ENCODE measurements around the gene ADAM22.

ADAM22 gene

GRCh38 chr7:87968021-87968420, 34.0 kb downstream of the ADAM22 start:
- Histone ChIP-seq H3K9me3 (ENCODE audit: control insufficient read depth, insufficient read depth, low read length) (no peaks in the 10 kb centered on the region), H3K36me3 (ENCODE audit: control insufficient read depth, insufficient read depth, low read length) (no peaks in the 10 kb centered on the region), H3K4me1 (ENCODE audit: control insufficient read depth, insufficient read depth, low read length) (no peaks in the 10 kb centered on the region), H3K9ac (ENCODE audit: low read depth, low read length) (no peak overlapping the region), H3K4me3 (ENCODE audit: low read depth, low read length) (no peak overlapping the region), H3K27me3 (ENCODE audit: control insufficient read depth, insufficient read depth, low read length) (no peaks in the 10 kb centered on the region)

- no peaks in the 10 kb centered on the region for H3K27me3 ChIP-seq (ENCODE audit: control insufficient read depth, insufficient read depth, low read length)
- H3K4me3 ChIP-seq (ENCODE audit: low read depth, low read length) = no peak overlapping the region
- H3K9ac ChIP-seq (ENCODE audit: low read depth, low read length) = no peak overlapping the region
- no peaks in the 10 kb centered on the region for H3K36me3 ChIP-seq (ENCODE audit: control insufficient read depth, insufficient read depth, low read length)
- H3K4me1 ChIP-seq (ENCODE audit: control insufficient read depth, insufficient read depth, low read length) = no peaks in the 10 kb centered on the region
- H3K9me3 ChIP-seq (ENCODE audit: control insufficient read depth, insufficient read depth, low read length) = no peaks in the 10 kb centered on the region
Measured at GRCh38 chr7:87982116-87982515, 48.1 kb downstream of the ADAM22 start.

GRCh38 chr7:87984088-87984487, 50.0 kb downstream of the ADAM22 start:
- Histone ChIP-seq H3K4me3 (ENCODE audit: low read depth, low read length) (no peak overlapping the region), H3K27me3 (ENCODE audit: control insufficient read depth, insufficient read depth, low read length) (no peaks in the 10 kb centered on the region), H3K4me1 (ENCODE audit: control insufficient read depth, insufficient read depth, low read length) (no peaks in the 10 kb centered on the region)

DNA sequence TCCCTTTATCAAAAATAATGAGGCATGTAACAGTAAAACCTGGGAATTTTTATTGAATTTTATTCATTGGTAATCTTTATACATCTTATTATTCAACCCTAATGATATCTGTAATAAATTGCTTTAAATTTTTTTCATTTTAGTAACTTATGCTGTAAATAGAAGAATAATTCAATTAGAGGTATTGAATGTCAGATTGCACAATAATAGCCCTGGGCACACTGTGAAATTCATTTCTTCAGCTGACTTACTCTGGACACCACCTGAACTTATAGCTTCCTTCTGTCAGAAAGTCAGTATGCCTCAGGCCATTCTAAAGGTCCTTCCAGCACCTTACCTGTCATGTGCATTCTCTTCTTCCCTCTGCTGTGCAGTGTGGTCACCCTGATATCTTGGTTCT, 59.2 kb downstream of the ADAM22 start:
- H3K36me3 ChIP-seq (ENCODE audit: control insufficient read depth, insufficient read depth, low read length) = no peaks in the 10 kb centered on the region
- H3K9ac ChIP-seq (ENCODE audit: low read depth, low read length) = no peak overlapping the region
- H3K4me1 ChIP-seq (ENCODE audit: control insufficient read depth, insufficient read depth, low read length) = no peaks in the 10 kb centered on the region
- no peak overlapping the region for H3K4me3 ChIP-seq (ENCODE audit: low read depth, low read length)
- no peaks in the 10 kb centered on the region for H3K27me3 ChIP-seq (ENCODE audit: control insufficient read depth, insufficient read depth, low read length)
- no peaks in the 10 kb centered on the region for H3K9me3 ChIP-seq (ENCODE audit: control insufficient read depth, insufficient read depth, low read length)

More at GRCh38 chr7:87984088-87984487, 50.0 kb downstream of the ADAM22 start:
- Histone ChIP-seq H3K36me3 (ENCODE audit: control insufficient read depth, insufficient read depth, low read length) (no peaks in the 10 kb centered on the region), H3K9me3 (ENCODE audit: control insufficient read depth, insufficient read depth, low read length) (no peaks in the 10 kb centered on the region), H3K9ac (ENCODE audit: low read depth, low read length) (no peak overlapping the region)

DNA sequence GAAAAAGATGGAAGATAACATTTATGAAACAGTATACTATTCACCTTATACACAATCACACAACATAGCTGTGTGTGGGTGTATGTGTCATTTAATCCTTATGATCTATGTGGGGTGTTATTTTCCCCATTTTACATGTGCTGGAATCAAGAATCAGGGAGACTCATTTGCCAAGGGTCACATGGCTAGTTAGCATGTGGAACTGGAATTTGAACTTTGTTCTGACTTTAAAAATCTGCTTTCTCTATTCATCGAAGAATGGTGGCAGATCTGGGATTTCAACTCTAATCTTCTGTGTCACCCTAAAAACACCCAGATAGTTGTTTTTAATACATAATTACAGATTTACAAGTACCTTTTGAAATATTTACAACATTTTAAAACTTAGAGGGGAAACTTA, 65.2 kb downstream of the ADAM22 start:
- Histone ChIP-seq H3K4me3 (ENCODE audit: low read depth, low read length) (no peak overlapping the region), H3K9ac (ENCODE audit: low read depth, low read length) (no peak overlapping the region), H3K27me3 (ENCODE audit: control insufficient read depth, insufficient read depth, low read length) (no peaks in the 10 kb centered on the region), H3K36me3 (ENCODE audit: control insufficient read depth, insufficient read depth, low read length) (no peaks in the 10 kb centered on the region), H3K9me3 (ENCODE audit: control insufficient read depth, insufficient read depth, low read length) (no peaks in the 10 kb centered on the region), H3K4me1 (ENCODE audit: control insufficient read depth, insufficient read depth, low read length) (peaks cover 6% of the 10 kb centered on the region)

- Histone ChIP-seq H3K27me3 (ENCODE audit: control insufficient read depth, insufficient read depth, low read length) (no peaks in the 10 kb centered on the region), H3K9me3 (ENCODE audit: control insufficient read depth, insufficient read depth, low read length) (no peaks in the 10 kb centered on the region), H3K36me3 (ENCODE audit: control insufficient read depth, insufficient read depth, low read length) (no peaks in the 10 kb centered on the region), H3K4me1 (ENCODE audit: control insufficient read depth, insufficient read depth, low read length) (peaks cover 6% of the 10 kb centered on the region), H3K4me3 (ENCODE audit: low read depth, low read length) (no peak overlapping the region), H3K9ac (ENCODE audit: low read depth, low read length) (no peak overlapping the region)
Measured at GRCh38 chr7:88001744-88002530, 67.9 kb downstream of the ADAM22 start.

DNA sequence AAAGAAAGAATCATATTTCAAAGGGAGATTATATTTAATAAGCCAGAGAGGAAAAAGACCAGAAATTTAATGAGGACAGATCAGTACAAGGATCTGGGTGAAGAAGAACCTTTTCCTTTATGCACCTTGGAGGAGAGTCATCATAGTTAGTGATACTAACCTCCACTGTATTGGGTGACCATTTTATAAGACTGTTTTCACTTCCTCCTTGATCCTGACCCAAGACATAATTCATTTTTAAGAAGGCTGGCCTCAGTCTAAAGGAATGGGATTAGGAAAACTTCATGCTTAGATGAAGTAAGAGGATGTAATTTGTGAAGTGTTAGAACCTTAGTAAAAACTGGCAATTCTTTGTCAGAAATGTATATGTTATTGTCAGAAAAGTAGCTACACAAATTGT, 68.6 kb downstream of the ADAM22 start:
- H3K9ac ChIP-seq (ENCODE audit: low read depth, low read length) = no peak overlapping the region
- H3K4me3 ChIP-seq (ENCODE audit: low read depth, low read length) = no peak overlapping the region
- peaks cover 6% of the 10 kb centered on the region for H3K4me1 ChIP-seq (ENCODE audit: control insufficient read depth, insufficient read depth, low read length)
- H3K27me3 ChIP-seq (ENCODE audit: control insufficient read depth, insufficient read depth, low read length) = no peaks in the 10 kb centered on the region
- no peaks in the 10 kb centered on the region for H3K9me3 ChIP-seq (ENCODE audit: control insufficient read depth, insufficient read depth, low read length)
- H3K36me3 ChIP-seq (ENCODE audit: control insufficient read depth, insufficient read depth, low read length) = no peaks in the 10 kb centered on the region

DNA sequence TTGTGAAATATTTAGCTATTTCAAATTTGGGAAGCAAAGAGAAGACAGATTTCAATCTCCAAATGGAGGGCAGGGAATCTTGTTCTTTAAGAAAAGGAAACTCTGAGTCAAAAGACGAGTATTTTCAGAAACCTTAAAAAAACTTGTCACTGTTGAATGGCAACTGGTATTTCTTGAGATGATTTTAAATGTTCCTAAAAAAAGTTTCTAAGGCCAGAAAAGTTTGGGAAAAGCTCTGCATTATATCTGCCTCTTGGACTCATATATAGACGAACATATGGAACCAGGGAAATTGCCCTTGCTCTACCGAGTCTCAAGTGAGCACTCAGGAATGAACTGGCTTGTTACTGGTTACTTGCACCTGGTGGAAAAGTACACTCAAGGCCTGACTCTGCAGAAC, 69.5 kb downstream of the ADAM22 start:
- no peaks in the 10 kb centered on the region for H3K36me3 ChIP-seq (ENCODE audit: control insufficient read depth, insufficient read depth, low read length)
- no peaks in the 10 kb centered on the region for H3K9me3 ChIP-seq (ENCODE audit: control insufficient read depth, insufficient read depth, low read length)
- peaks cover 6% of the 10 kb centered on the region for H3K4me1 ChIP-seq (ENCODE audit: control insufficient read depth, insufficient read depth, low read length)
- H3K27me3 ChIP-seq (ENCODE audit: control insufficient read depth, insufficient read depth, low read length) = no peaks in the 10 kb centered on the region
- H3K4me3 ChIP-seq (ENCODE audit: low read depth, low read length) = no peak overlapping the region
- no peak overlapping the region for H3K9ac ChIP-seq (ENCODE audit: low read depth, low read length)

DNA sequence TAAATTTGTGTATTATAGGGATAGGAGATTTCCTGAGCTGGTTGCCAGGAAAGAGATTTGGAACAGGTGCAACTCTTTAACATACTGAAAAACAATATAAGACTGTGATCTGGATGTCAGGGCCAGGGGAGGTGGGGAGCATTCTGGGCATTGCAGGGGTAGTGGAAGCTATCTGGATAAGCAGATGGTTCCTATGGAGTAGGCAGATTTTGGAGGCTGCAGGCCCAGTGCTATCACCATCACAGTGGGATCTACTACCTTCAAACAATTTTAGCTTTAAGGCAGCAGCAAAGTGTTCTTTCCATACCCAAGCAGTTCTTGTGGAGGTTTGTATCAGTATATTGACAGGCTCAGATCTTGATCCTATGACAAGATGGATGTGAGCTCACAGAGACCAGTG, 71.1 kb downstream of the ADAM22 start:
- H3K9me3 ChIP-seq (ENCODE audit: control insufficient read depth, insufficient read depth, low read length) = no peaks in the 10 kb centered on the region

DNA sequence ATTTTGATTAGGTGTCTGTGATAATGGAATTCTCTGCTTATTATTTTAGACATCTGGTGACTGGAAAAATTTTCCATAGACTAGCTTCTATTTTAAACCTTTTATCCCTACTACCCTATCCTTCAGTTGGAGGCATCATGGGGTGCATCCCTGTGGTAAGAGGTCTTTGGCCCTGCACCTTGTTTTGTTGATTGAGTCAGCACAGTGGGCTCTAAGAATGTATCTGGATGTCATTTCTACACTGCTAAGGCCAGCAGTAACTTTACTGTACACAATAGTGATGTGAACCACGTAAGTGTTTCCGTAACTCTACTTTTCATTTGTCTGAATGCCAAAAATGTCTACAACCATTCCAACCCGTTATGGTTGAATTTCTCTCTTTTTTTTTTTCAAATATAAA, 75.6 kb downstream of the ADAM22 start:
- Histone ChIP-seq H3K9me3 (ENCODE audit: control insufficient read depth, insufficient read depth, low read length) (no peaks in the 10 kb centered on the region), H3K36me3 (ENCODE audit: control insufficient read depth, insufficient read depth, low read length) (no peaks in the 10 kb centered on the region), H3K4me1 (ENCODE audit: control insufficient read depth, insufficient read depth, low read length) (no peaks in the 10 kb centered on the region), H3K27me3 (ENCODE audit: control insufficient read depth, insufficient read depth, low read length) (no peaks in the 10 kb centered on the region), H3K4me3 (ENCODE audit: low read depth, low read length) (no peak overlapping the region), H3K9ac (ENCODE audit: low read depth, low read length) (no peak overlapping the region)

More for the DNA sequence above, 71.1 kb downstream of the ADAM22 start:
- Histone ChIP-seq H3K27me3 (ENCODE audit: control insufficient read depth, insufficient read depth, low read length) (no peaks in the 10 kb centered on the region), H3K36me3 (ENCODE audit: control insufficient read depth, insufficient read depth, low read length) (no peaks in the 10 kb centered on the region), H3K4me1 (ENCODE audit: control insufficient read depth, insufficient read depth, low read length) (peaks cover 6% of the 10 kb centered on the region), H3K9ac (ENCODE audit: low read depth, low read length) (no peak overlapping the region), H3K4me3 (ENCODE audit: low read depth, low read length) (no peak overlapping the region)

DNA sequence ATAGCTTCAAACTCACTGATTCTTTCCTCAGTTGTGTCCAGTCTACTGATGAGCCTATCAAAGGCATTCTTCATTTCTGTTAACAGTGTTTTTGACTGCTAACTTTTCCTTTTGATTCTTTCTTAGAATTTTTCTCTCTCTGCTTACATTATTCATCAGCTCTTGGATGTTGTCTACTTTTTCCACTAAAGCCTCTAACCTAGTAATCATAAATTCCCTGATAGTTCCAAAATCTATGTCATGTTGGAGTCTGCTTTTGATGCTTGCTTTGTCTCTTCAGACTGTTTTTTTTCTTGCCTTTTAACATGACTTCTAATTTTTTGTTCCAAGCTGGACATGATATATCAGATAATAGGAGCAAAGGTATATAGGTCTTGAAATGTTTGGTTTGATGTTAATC, 78.0 kb downstream of the ADAM22 start:
- Histone ChIP-seq H3K9me3 (ENCODE audit: control insufficient read depth, insufficient read depth, low read length) (no peaks in the 10 kb centered on the region), H3K27me3 (ENCODE audit: control insufficient read depth, insufficient read depth, low read length) (no peaks in the 10 kb centered on the region), H3K9ac (ENCODE audit: low read depth, low read length) (no peak overlapping the region), H3K4me1 (ENCODE audit: control insufficient read depth, insufficient read depth, low read length) (no peaks in the 10 kb centered on the region), H3K36me3 (ENCODE audit: control insufficient read depth, insufficient read depth, low read length) (no peaks in the 10 kb centered on the region), H3K4me3 (ENCODE audit: low read depth, low read length) (no peak overlapping the region)

DNA sequence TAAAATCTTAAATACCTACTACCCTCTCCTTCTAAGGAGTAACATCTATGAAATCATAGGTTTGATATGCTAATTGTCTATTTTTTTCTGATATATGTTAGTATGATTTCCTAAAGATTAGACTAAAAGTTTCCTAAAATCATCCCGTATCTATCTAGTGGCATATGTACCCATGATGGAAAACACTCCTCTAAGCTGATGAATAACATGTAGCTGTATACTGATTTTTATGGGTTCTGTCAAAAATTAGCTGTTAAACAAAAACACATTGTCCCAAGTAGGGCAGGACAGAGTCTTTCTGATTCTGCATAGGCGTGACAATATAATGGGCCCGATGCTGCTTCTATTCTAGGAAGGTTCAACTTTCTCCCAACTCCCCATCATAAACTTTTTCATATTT, 79.9 kb downstream of the ADAM22 start:
- H3K9ac ChIP-seq (ENCODE audit: low read depth, low read length) = no peak overlapping the region
- no peak overlapping the region for H3K4me3 ChIP-seq (ENCODE audit: low read depth, low read length)
- no peaks in the 10 kb centered on the region for H3K36me3 ChIP-seq (ENCODE audit: control insufficient read depth, insufficient read depth, low read length)
- no peaks in the 10 kb centered on the region for H3K9me3 ChIP-seq (ENCODE audit: control insufficient read depth, insufficient read depth, low read length)
- no peaks in the 10 kb centered on the region for H3K27me3 ChIP-seq (ENCODE audit: control insufficient read depth, insufficient read depth, low read length)
- H3K4me1 ChIP-seq (ENCODE audit: control insufficient read depth, insufficient read depth, low read length) = no peaks in the 10 kb centered on the region
